Metanephros (tissue), 2 donors: ENCODE measurements around the gene CCZ1. TPM values are rescaled to one million over a fixed set of nuclear protein-coding genes. Genes with fewer than 3 reads are reported as not detected.

Experiments
- small RNA-seq: library from RNA; depleted of rRNA; stranded (forward); fragments of <200 nt; gene quantifications from one replicate; pipeline ENCODE3, GENCODE V24; 2014; ENCODE audit warnings: low replicate concordance
- total RNA-seq: library from RNA; depleted of rRNA; stranded (reverse); fragments of >200 nt; gene quantifications from one replicate; pipeline ENCODE4 v1.2.3, GENCODE V29; 2014

CCZ1 gene
- 43.0 TPM for total RNA-seq

GRCh38 chr7:5898480-5899224 is at the start of gene CCZ1:
Gene CCZ1, plus strand, starts transcription at chr7:5898733. Its CDS starts 67 bp downstream, at chr7:5898800.

GRCh38 chr7:5970347-5970911 is 71.9 kb downstream of the CCZ1 start, which contains the start of gene RSPH10B:
Gene RSPH10B, minus strand, starts transcription at chr7:5970689. Its CDS starts 3,573 bp downstream, at chr7:5967116.

Small RNA genes within 50 kb of the gene (small RNA-seq; reads per million reads assigned to genes)
- gene RN7SL556P: not detected

Other genes with a start within 250 kb of the CCZ1 start
- gene RNF216, start 117.1 kb upstream of the CCZ1 start, total RNA-seq: 40.5 TPM
- gene OCM, start 17.9 kb upstream of the CCZ1 start, total RNA-seq: not detected
- gene RSPH10B, start 72.0 kb downstream of the CCZ1 start, total RNA-seq: 2.0 TPM
- 20.1 TPM for gene PMS2, start 110.3 kb downstream of the CCZ1 start, total RNA-seq
- gene AIMP2, start 110.5 kb downstream of the CCZ1 start, total RNA-seq: 37.6 TPM
- not detected for gene ANKRD61, start 132.6 kb downstream of the CCZ1 start, total RNA-seq
- gene EIF2AK1, start 160.4 kb downstream of the CCZ1 start, total RNA-seq: 176 TPM
- 12.2 TPM for gene USP42, start 206.2 kb downstream of the CCZ1 start, total RNA-seq